HTR-8/SVneo (cell line): ENCODE results near the gene SMIM21.

Experiments used
- DNase-seq: peaks from one replicate; pipeline ENCODE4 v3.0.0; 2011; ENCODE audit warnings: low spot score, mixed read lengths; ENCODE audit not compliant: insufficient read length
- FAIRE-seq: peaks from 2 replicates; lab custom pipeline; 2011; peaks lifted over from hg19 to GRCh38; lab: Jason Lieb, UNC

SMIM21 gene

GRCh38 chr18:75378376-75379315, 48.9 kb downstream of the SMIM21 start:
- FAIRE-seq (no peak), DNase-seq (no peak)

- FAIRE-seq (no peak), DNase-seq (no peak)
These were observed 49.6 kb downstream of the SMIM21 start for GRCh38 chr18:75377926-75378325.

- no peak for DNase-seq
- FAIRE-seq, result no peak
These were observed 50.2 kb downstream of the SMIM21 start for GRCh38 chr18:75377258-75377657.

- FAIRE-seq (no peak), DNase-seq (no peak)
These were observed 51.5 kb downstream of the SMIM21 start for GRCh38 chr18:75376004-75376403.

- DNase-seq (no peak), FAIRE-seq (no peak)
These were observed 52.2 kb downstream of the SMIM21 start for GRCh38 chr18:75375341-75375740.

- FAIRE-seq, result no peak
- DNase-seq, result no peak
These were observed 53.0 kb downstream of the SMIM21 start for GRCh38 chr18:75374466-75374865.

- FAIRE-seq (no peak), DNase-seq (no peak)
These were observed 58.3 kb downstream of the SMIM21 start for GRCh38 chr18:75369026-75369721.

GRCh38 chr18:75365837-75366236, 61.7 kb downstream of the SMIM21 start:
- no peak for FAIRE-seq
- no peak for DNase-seq

- no peak for FAIRE-seq
- DNase-seq, result no peak
These were observed 62.3 kb downstream of the SMIM21 start for GRCh38 chr18:75365254-75365629.

GRCh38 chr18:75364512-75365253, 62.8 kb downstream of the SMIM21 start:
- DNase-seq, result no peak

GRCh38 chr18:75363446-75364225, 63.9 kb downstream of the SMIM21 start:
- FAIRE-seq, result no peak
- no peak for DNase-seq

More at GRCh38 chr18:75364512-75365253, 62.8 kb downstream of the SMIM21 start:
- no peak for FAIRE-seq

GRCh38 chr18:75362435-75362834, 65.1 kb downstream of the SMIM21 start:
- DNase-seq (no peak), FAIRE-seq (no peak)

GRCh38 chr18:75360941-75361340, 66.6 kb downstream of the SMIM21 start:
- FAIRE-seq (no peak), DNase-seq (no peak)

- no peak for FAIRE-seq
- DNase-seq, result no peak
These were observed 67.3 kb downstream of the SMIM21 start for GRCh38 chr18:75360215-75360614.
